HG03571 (cell line): ENCODE data around the gene TMEM156.

ENCODE experiments used
- ATAC-seq: cut with Tn5 transposase; IDR thresholded peaks from one replicate; pipeline ENCODE4 v1.9.1; 2021; ENCODE audit not compliant: unreplicated experiment

Gene TMEM156

GRCh38 chr4:39032218-39033085, at the start of gene TMEM156:
TSS of gene TMEM156 (minus strand) at chr4:39032409. CDS start at chr4:39032313, 96 bp downstream.
- peak; percentile 56 for ATAC-seq

GRCh38 chr4:39078829-39079228, 46.6 kb upstream of the TMEM156 start:
- ATAC-seq: no peak

GRCh38 chr4:39068907-39069306, 36.7 kb upstream of the TMEM156 start:
- ATAC-seq: no peak

- ATAC-seq: no peak
These were observed 35.2 kb upstream of the TMEM156 start for GRCh38 chr4:39067451-39067850.

GRCh38 chr4:39067031-39067430, 34.8 kb upstream of the TMEM156 start:
- ATAC-seq: no peak

- ATAC-seq: no peak
These were observed 34.2 kb upstream of the TMEM156 start for GRCh38 chr4:39066371-39066770.

GRCh38 chr4:39063430-39063829, 31.2 kb upstream of the TMEM156 start:
- ATAC-seq: no peak

GRCh38 chr4:39062770-39063097, 30.5 kb upstream of the TMEM156 start:
- no peak for ATAC-seq

GRCh38 chr4:39062094-39062769, 30.0 kb upstream of the TMEM156 start, which contains the start of gene KLHL5:
TSS of gene KLHL5 (plus strand) at chr4:39062232. CDS start at chr4:39062653, 421 bp downstream.
- ATAC-seq: no peak

- no peak for ATAC-seq
These were observed 29.2 kb upstream of the TMEM156 start for GRCh38 chr4:39061457-39061856.

- ATAC-seq: no peak
These were observed 23.8 kb upstream of the TMEM156 start for GRCh38 chr4:39056023-39056422.

- no peak for ATAC-seq
These were observed 22.3 kb upstream of the TMEM156 start for GRCh38 chr4:39054497-39054896.

GRCh38 chr4:39053983-39054382, 21.8 kb upstream of the TMEM156 start:
- no peak for ATAC-seq

GRCh38 chr4:39051492-39051891, 19.3 kb upstream of the TMEM156 start:
- no peak for ATAC-seq

- no peak for ATAC-seq
These were observed 18.4 kb upstream of the TMEM156 start for GRCh38 chr4:39050590-39050989.

GRCh38 chr4:39048311-39048710, 16.1 kb upstream of the TMEM156 start:
- ATAC-seq: no peak

- ATAC-seq: no peak
These were observed 15.5 kb upstream of the TMEM156 start for GRCh38 chr4:39047681-39048080.

- ATAC-seq: no peak
These were observed 14.0 kb upstream of the TMEM156 start for GRCh38 chr4:39046249-39046648.

GRCh38 chr4:39045827-39046221, 13.6 kb upstream of the TMEM156 start:
- no peak for ATAC-seq

- no peak for ATAC-seq
These were observed 13.0 kb upstream of the TMEM156 start for GRCh38 chr4:39044956-39045826.

- ATAC-seq: peak; percentile 57
These were observed 12.3 kb upstream of the TMEM156 start for GRCh38 chr4:39044364-39044955.
